NCI-H2107 treated with DMSO at 0.1 percent for 48 hours (cell line): ENCODE measurements around the gene ARHGAP10.
"Not testable (repeated sequence)": the region's sequence is repeated elsewhere in the genome, so short reads cannot be mapped to it uniquely, and the experiment has no call there.

Source experiments
- DNase-seq: peaks from one replicate; lab custom pipeline; 2025; ENCODE audit not compliant: unreplicated experiment; lab: John Stamatoyannopoulos, UW

ARHGAP10 gene

GRCh38 chr4:147891476-147892115 is 159.7 kb downstream of the ARHGAP10 start:
- DNase-seq = no peak

GRCh38 chr4:147899512-147899911 is 167.6 kb downstream of the ARHGAP10 start:
- no peak for DNase-seq

- DNase-seq = no peak
Measured at GRCh38 chr4:147901388-147901787, 169.5 kb downstream of the ARHGAP10 start.

GRCh38 chr4:147901916-147902315 is 170.0 kb downstream of the ARHGAP10 start:
- no peak for DNase-seq

GRCh38 chr4:147909225-147909624 is 177.3 kb downstream of the ARHGAP10 start:
- DNase-seq = no peak

- DNase-seq = no peak
Measured at GRCh38 chr4:147910315-147910714, 178.4 kb downstream of the ARHGAP10 start.

- not testable (repeated sequence) for DNase-seq
Measured at GRCh38 chr4:147912106-147912505, 180.2 kb downstream of the ARHGAP10 start.

GRCh38 chr4:147913137-147913536 is 181.2 kb downstream of the ARHGAP10 start:
- DNase-seq = no peak

- DNase-seq = no peak
Measured at GRCh38 chr4:147916351-147916750, 184.5 kb downstream of the ARHGAP10 start.

GRCh38 chr4:147923381-147923780 is 191.5 kb downstream of the ARHGAP10 start:
- DNase-seq = no peak

GRCh38 chr4:147923854-147924253 is 192.0 kb downstream of the ARHGAP10 start:
- DNase-seq = no peak

- DNase-seq = no peak
Measured at GRCh38 chr4:147924604-147925412, 192.9 kb downstream of the ARHGAP10 start.

GRCh38 chr4:147927377-147928137 is 195.7 kb downstream of the ARHGAP10 start:
- no peak for DNase-seq

- DNase-seq = no peak
Measured at GRCh38 chr4:147928400-147928799, 196.5 kb downstream of the ARHGAP10 start.

- DNase-seq = no peak
Measured at GRCh38 chr4:147929746-147930145, 197.9 kb downstream of the ARHGAP10 start.

GRCh38 chr4:147933316-147933715 is 201.4 kb downstream of the ARHGAP10 start:
- DNase-seq = no peak

GRCh38 chr4:147933779-147934178 is 201.9 kb downstream of the ARHGAP10 start:
- no peak for DNase-seq

GRCh38 chr4:147938496-147938895 is 206.6 kb downstream of the ARHGAP10 start:
- DNase-seq = no peak

- DNase-seq = no peak
Measured at GRCh38 chr4:147940171-147940570, 208.3 kb downstream of the ARHGAP10 start.

GRCh38 chr4:147941373-147941772 is 209.5 kb downstream of the ARHGAP10 start:
- no peak for DNase-seq

GRCh38 chr4:147942729-147943128 is 210.8 kb downstream of the ARHGAP10 start:
- DNase-seq = no peak

- DNase-seq = no peak
Measured at GRCh38 chr4:147943159-147943638, 211.3 kb downstream of the ARHGAP10 start.
